WI38 (cell line): ENCODE data around the gene ABCA12.

Source experiments
- H3K4me3 ChIP-seq: 2 replicates; pipeline ENCODE4 v1.5.1; 2011; ENCODE audit warnings: low read depth, mild to moderate bottlenecking, control low read depth, low read length
- TF ChIP-seq, protein P1 (sequence below): IDR thresholded peaks from 2 replicates; pipeline ENCODE4 v1.5.1; 2012; ENCODE audit warnings: low read depth, mild to moderate bottlenecking, control low read depth, low read length

The ABCA12 gene

DNA sequence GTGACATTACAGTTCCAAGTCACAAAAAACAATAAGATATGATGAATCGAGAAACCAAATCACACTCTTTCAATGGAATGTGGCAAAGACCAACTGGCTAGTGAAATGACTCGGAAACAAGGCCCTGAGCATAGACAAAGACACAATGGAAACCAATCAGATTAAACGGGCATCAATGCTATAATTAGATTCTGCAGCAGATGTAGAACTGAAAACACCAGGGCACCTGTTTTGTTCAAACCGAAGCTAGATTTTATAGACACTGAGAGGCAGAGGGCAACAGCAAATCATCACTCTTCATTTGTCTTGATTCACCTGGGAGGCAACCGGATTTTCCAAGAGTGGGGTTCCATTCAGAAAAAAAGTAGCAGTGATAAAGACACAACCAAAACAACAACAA is 236.1 kb downstream of the ABCA12 start:
- H3K4me3 ChIP-seq, result no peak overlapping the region
- TF ChIP-seq, protein P1, sequence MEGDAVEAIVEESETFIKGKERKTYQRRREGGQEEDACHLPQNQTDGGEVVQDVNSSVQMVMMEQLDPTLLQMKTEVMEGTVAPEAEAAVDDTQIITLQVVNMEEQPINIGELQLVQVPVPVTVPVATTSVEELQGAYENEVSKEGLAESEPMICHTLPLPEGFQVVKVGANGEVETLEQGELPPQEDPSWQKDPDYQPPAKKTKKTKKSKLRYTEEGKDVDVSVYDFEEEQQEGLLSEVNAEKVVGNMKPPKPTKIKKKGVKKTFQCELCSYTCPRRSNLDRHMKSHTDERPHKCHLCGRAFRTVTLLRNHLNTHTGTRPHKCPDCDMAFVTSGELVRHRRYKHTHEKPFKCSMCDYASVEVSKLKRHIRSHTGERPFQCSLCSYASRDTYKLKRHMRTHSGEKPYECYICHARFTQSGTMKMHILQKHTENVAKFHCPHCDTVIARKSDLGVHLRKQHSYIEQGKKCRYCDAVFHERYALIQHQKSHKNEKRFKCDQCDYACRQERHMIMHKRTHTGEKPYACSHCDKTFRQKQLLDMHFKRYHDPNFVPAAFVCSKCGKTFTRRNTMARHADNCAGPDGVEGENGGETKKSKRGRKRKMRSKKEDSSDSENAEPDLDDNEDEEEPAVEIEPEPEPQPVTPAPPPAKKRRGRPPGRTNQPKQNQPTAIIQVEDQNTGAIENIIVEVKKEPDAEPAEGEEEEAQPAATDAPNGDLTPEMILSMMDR, result no peak

GRCh38 chr2:214899751-214900150 is 238.7 kb downstream of the ABCA12 start:
- TF ChIP-seq, protein P1, result no peak
- H3K4me3 ChIP-seq, result no peak overlapping the region

- TF ChIP-seq, protein P1, result no peak
- H3K4me3 ChIP-seq, result no peak overlapping the region
These were observed 242.2 kb downstream of the ABCA12 start for GRCh38 chr2:214896274-214896673.

- TF ChIP-seq, protein P1, result no peak
- H3K4me3 ChIP-seq, result no peak overlapping the region
These were observed 243.0 kb downstream of the ABCA12 start for GRCh38 chr2:214895469-214895868.

- TF ChIP-seq, protein P1, result no peak
- H3K4me3 ChIP-seq, result no peak overlapping the region
These were observed 249.1 kb downstream of the ABCA12 start for GRCh38 chr2:214889301-214889700.

DNA sequence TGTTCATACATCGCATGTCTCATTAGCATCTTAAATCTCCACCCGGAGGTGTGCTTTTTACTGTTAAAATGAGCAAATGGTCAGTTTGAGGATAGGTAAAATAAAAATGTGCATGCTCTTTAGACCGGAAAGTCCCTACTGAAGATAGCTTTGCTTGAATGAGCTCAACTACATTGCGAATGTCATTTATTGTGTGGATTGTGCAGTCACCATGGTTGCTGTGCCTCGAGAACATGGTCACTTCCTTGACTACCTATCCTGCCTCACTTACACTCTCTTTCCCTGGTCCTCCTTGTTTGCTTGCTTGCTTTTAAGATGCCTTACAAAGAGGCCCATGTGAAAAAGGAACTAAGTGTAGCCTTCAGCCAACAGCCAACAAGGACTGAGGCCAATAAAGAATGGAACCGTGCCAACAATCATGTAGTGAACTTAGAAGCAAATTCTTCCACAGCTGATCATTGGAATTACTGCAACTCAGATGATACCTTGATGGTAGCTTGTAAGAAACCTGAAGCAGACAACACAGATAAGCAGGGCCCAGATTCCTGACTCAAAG is 256.7 kb downstream of the ABCA12 start:
- H3K4me3 ChIP-seq, result no peak overlapping the region
- TF ChIP-seq, protein P1, result no peak
